BE2C (cell line): ENCODE measurements around the gene CDHR3.

Experiments
- DNase-seq: peaks from one replicate; pipeline ENCODE4 v3.0.0-alpha.2; 2020
- H3K27me3 ChIP-seq: fragments of 250-450 bp; sonication (Bioruptor Pico); 2 replicates; pipeline ENCODE4 v1.5.1; 2020; ENCODE audit warnings: mild to moderate bottlenecking
- H3K36me3 ChIP-seq: fragments of 250-450 bp; sonication (Bioruptor Pico); 2 replicates; pipeline ENCODE4 v1.5.1; 2020; ENCODE audit warnings: mild to moderate bottlenecking
- H3K4me1 ChIP-seq: fragments of 250-450 bp; sonication (Bioruptor Pico); 2 replicates; pipeline ENCODE4 v1.5.1; 2020
- H3K4me3 ChIP-seq: 2 replicates; pipeline ENCODE4 v1.5.1; 2011; ENCODE audit warnings: low read depth, low read length
- H3K9me3 ChIP-seq: fragments of 250-450 bp; sonication (Bioruptor Pico); 2 replicates; pipeline ENCODE4 v1.5.1; 2020
- CTCF ChIP-seq: IDR thresholded peaks from 2 replicates; pipeline ENCODE4 v1.5.1; 2012; ENCODE audit warnings: mild to moderate bottlenecking, low read depth, low read length

The CDHR3 gene

GRCh38 chr7:106019470-106019820 lies 56.4 kb downstream of the CDHR3 start:
- Histone ChIP-seq H3K4me3 (no peak overlapping the region), H3K4me1 (peaks cover 32% of the 10 kb centered on the region), H3K36me3 (no peaks in the 10 kb centered on the region), H3K9me3 (no peaks in the 10 kb centered on the region), H3K27me3 (no peaks in the 10 kb centered on the region)
- no peak for DNase-seq
- no peak for TF ChIP-seq CTCF

GRCh38 chr7:106021151-106022067 lies 58.3 kb downstream of the CDHR3 start:
- Histone ChIP-seq H3K9me3 (no peaks in the 10 kb centered on the region), H3K4me3 (no peak overlapping the region), H3K27me3 (no peaks in the 10 kb centered on the region), H3K4me1 (peaks cover 22% of the 10 kb centered on the region), H3K36me3 (no peaks in the 10 kb centered on the region)
- no peak for DNase-seq
- TF ChIP-seq CTCF = no peak

- Histone ChIP-seq H3K9me3 (no peaks in the 10 kb centered on the region), H3K4me3 (no peak overlapping the region), H3K36me3 (no peaks in the 10 kb centered on the region), H3K27me3 (no peaks in the 10 kb centered on the region), H3K4me1 (peaks cover 18% of the 10 kb centered on the region)
- DNase-seq = no peak
- TF ChIP-seq CTCF = no peak
These were observed 59.2 kb downstream of the CDHR3 start for GRCh38 chr7:106022193-106022821.

- DNase-seq = no peak
- TF ChIP-seq CTCF = no peak
- Histone ChIP-seq H3K4me3 (no peak overlapping the region), H3K36me3 (no peaks in the 10 kb centered on the region), H3K9me3 (no peaks in the 10 kb centered on the region), H3K27me3 (no peaks in the 10 kb centered on the region), H3K4me1 (peaks cover 18% of the 10 kb centered on the region)
These were observed 60.6 kb downstream of the CDHR3 start for GRCh38 chr7:106023369-106024322.

GRCh38 chr7:106026101-106026500 lies 63.0 kb downstream of the CDHR3 start:
- H3K27me3 ChIP-seq = no peaks in the 10 kb centered on the region
- no peaks in the 10 kb centered on the region for H3K9me3 ChIP-seq
- DNase-seq = no peak
- no peak overlapping the region for H3K4me3 ChIP-seq
- H3K4me1 ChIP-seq = peaks cover 11% of the 10 kb centered on the region
- H3K36me3 ChIP-seq = no peaks in the 10 kb centered on the region
- TF ChIP-seq CTCF = no peak
